Subcutaneous abdominal adipose tissue (tissue), 5 donors: ENCODE measurements around the gene LDLRAD3.

Experiments
- H3K27ac ChIP-seq: one replicate; pipeline ENCODE4 v1.7.0; 2013; ENCODE audit warnings: low read depth, mild to moderate bottlenecking, inconsistent platforms, low read length, moderate library complexity
- H3K27me3 ChIP-seq, 5 donors: one replicate each; pipeline ENCODE4 v1.7.0; 2013; ENCODE audit warnings: low read length in 5 of 5, inconsistent platforms in 1 of 5; ENCODE audit not compliant: control insufficient read depth in 5 of 5, insufficient read depth in 4 of 5
- H3K36me3 ChIP-seq, 5 donors: one replicate each; pipeline ENCODE4 v1.7.0; 2013; ENCODE audit warnings: low read length in 5 of 5; ENCODE audit not compliant: control insufficient read depth in 5 of 5, insufficient read depth in 5 of 5
- H3K4me1 ChIP-seq, 5 donors: one replicate each; pipeline ENCODE4 v1.7.0; 2013; ENCODE audit warnings: low read length in 5 of 5, mild to moderate bottlenecking in 3 of 5, moderate library complexity in 1 of 5; ENCODE audit not compliant: control insufficient read depth in 5 of 5, insufficient read depth in 5 of 5
- H3K4me3 ChIP-seq, 5 donors: one replicate each; pipeline ENCODE4 v1.7.0; 2013; ENCODE audit warnings: low read length in 5 of 5, low read depth in 1 of 5
- H3K9ac ChIP-seq, 5 donors: one replicate each; pipeline ENCODE4 v1.7.0; 2013; ENCODE audit warnings: low read length in 5 of 5, mild to moderate bottlenecking in 4 of 5, moderate library complexity in 3 of 5
- H3K9me3 ChIP-seq, 5 donors: one replicate each; pipeline ENCODE4 v1.7.0; 2013; ENCODE audit warnings: low read length in 5 of 5; ENCODE audit not compliant: control insufficient read depth in 5 of 5
- donor health status: healthy.
- donor health status: healthy.
- donor health status: healthy.
- donor health status: healthy.
- donor health status: healthy.

The LDLRAD3 gene

GRCh38 chr11:36155124-36155561 lies 211.3 kb downstream of the LDLRAD3 start:
- Histone ChIP-seq H3K27me3 (no peaks in the 10 kb centered on the region), H3K27ac (no peak overlapping the region), H3K9ac (no peak overlapping the region), H3K4me1 (peaks cover 2 to 36% (median 20%) of the 10 kb centered on the region in 5 donors), H3K4me3 (no peak overlapping the region), H3K36me3 (no peaks in the 10 kb centered on the region), H3K9me3 (no peaks in the 10 kb centered on the region)

DNA sequence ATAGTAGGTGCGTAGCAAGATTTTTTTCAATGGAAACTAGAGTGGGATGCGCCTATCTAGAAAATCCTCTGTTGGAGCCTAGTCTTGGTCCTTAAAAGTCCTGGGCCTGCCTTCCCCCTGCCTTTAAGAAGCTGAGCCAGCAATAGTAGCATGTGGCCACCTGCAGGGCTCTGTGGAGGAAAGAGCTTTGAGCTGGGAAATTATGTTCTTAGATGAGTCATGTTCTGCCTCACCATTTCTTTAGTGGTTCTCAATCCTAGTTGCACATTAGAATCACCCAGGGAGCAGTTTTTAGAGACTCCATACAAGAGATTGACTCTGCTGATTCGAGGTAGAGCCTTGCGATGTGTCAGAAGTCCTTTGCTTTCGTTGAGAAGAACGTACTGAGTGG lies 211.9 kb downstream of the LDLRAD3 start:
- no peak overlapping the region for H3K27ac ChIP-seq
- H3K9ac ChIP-seq: no peak overlapping the region
- peaks cover 2 to 37% (median 20%) of the 10 kb centered on the region in 5 donors for H3K4me1 ChIP-seq
- no peaks in the 10 kb centered on the region for H3K9me3 ChIP-seq
- H3K4me3 ChIP-seq: no peak overlapping the region
- H3K36me3 ChIP-seq: no peaks in the 10 kb centered on the region
- no peaks in the 10 kb centered on the region for H3K27me3 ChIP-seq

GRCh38 chr11:36156161-36156816 lies 212.4 kb downstream of the LDLRAD3 start:
- Histone ChIP-seq H3K36me3 (no peaks in the 10 kb centered on the region), H3K27ac (no peak overlapping the region), H3K27me3 (no peaks in the 10 kb centered on the region), H3K4me1 (peaks cover 2 to 37% (median 20%) of the 10 kb centered on the region in 5 donors), H3K9ac (peak overlapping the region in 1 of 5 donors; percentile 20), H3K4me3 (no peak overlapping the region), H3K9me3 (no peaks in the 10 kb centered on the region)

GRCh38 chr11:36156817-36157519 lies 213.1 kb downstream of the LDLRAD3 start:
- Histone ChIP-seq H3K4me1 (peaks cover 2 to 36% (median 17%) of the 10 kb centered on the region in 5 donors), H3K36me3 (no peaks in the 10 kb centered on the region), H3K27me3 (no peaks in the 10 kb centered on the region), H3K9ac (peak overlapping the region in 1 of 5 donors; percentile 20), H3K9me3 (no peaks in the 10 kb centered on the region), H3K27ac (no peak overlapping the region), H3K4me3 (no peak overlapping the region)

DNA sequence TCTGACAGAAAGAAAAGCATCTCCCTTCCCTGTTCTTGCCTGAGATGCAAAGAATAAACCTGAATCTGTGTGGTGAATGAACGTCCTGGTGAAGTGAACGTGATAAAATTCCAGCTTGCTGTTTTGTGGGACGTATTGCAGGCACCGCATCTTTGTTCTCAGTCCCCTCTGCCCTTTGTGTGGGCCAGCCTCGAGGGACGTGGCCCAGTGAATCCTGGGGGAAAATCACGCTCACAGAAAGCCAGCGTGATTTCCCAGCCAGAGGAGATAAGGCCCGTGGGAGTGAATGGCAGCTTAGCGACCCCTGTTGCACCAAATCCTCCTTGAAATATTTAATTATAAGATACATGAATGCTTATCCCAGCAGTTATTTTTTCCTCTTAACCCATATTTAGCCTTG lies 216.2 kb downstream of the LDLRAD3 start:
- H3K27me3 ChIP-seq: no peaks in the 10 kb centered on the region
- H3K4me3 ChIP-seq: no peak overlapping the region
- H3K36me3 ChIP-seq: no peaks in the 10 kb centered on the region
- peaks cover 2 to 36% (median 26%) of the 10 kb centered on the region in 5 donors for H3K4me1 ChIP-seq
- H3K9me3 ChIP-seq: no peaks in the 10 kb centered on the region
- no peak overlapping the region for H3K27ac ChIP-seq
- no peak overlapping the region for H3K9ac ChIP-seq

DNA sequence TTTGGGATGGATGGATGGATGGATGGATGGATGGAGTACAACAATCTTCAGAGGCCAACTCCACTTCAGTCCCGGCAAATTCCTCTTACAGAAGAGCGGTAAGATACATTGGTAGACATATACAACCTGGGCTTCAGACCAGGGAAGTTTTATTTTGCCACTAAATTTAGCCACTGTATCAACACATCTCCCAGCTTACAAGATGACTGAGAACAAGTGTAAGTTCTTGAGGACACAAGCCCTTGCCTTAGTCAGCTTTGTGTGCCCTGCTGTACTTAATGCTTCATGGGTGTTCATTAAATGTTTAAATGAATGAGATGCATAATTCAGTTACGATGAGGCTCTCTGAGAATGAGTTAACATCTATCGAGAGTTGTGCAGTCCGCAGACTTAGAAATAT lies 217.7 kb downstream of the LDLRAD3 start:
- H3K4me1 ChIP-seq: peaks cover 2 to 31% (median 23%) of the 10 kb centered on the region in 5 donors
- H3K4me3 ChIP-seq: no peak overlapping the region
- H3K9me3 ChIP-seq: no peaks in the 10 kb centered on the region
- no peaks in the 10 kb centered on the region for H3K27me3 ChIP-seq
- H3K9ac ChIP-seq: no peak overlapping the region
- no peak overlapping the region for H3K27ac ChIP-seq
- no peaks in the 10 kb centered on the region for H3K36me3 ChIP-seq

GRCh38 chr11:36162006-36162882 lies 218.4 kb downstream of the LDLRAD3 start:
- Histone ChIP-seq H3K9ac (no peak overlapping the region), H3K4me1 (peaks cover 0 to 25% (median 17%) of the 10 kb centered on the region in 5 donors), H3K27me3 (no peaks in the 10 kb centered on the region), H3K4me3 (no peak overlapping the region), H3K27ac (no peak overlapping the region), H3K9me3 (no peaks in the 10 kb centered on the region), H3K36me3 (no peaks in the 10 kb centered on the region)

DNA sequence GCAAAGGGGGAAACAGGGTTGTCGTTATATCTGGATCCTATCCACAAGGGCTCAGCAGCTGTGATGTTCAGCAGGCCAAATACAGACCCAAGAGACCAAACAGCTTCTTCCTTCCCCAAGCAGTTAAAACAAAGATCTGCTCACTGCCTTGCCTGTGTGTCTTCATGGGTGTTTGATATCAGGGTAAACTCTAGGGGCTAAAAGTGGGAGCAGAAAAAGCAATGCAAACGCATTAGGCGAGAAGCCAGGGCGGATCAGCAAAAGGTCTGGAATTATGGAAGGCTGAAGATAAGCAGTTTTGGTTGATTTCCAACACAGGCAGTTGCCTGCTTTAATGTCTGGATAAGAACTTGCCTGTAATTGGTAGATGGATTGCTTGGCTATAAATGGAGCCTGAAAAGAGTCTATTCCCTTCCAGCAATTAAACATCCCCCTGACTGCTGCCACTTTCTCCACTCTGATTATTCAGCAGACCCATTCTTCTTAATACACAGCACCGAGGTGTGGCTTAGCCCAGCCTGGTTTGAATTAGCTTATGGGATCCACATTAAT lies 219.1 kb downstream of the LDLRAD3 start:
- no peaks in the 10 kb centered on the region for H3K9me3 ChIP-seq
- no peak overlapping the region for H3K4me3 ChIP-seq
- no peaks in the 10 kb centered on the region for H3K36me3 ChIP-seq
- H3K4me1 ChIP-seq: peaks cover 0 to 25% (median 17%) of the 10 kb centered on the region in 5 donors
- H3K9ac ChIP-seq: no peak overlapping the region
- H3K27me3 ChIP-seq: no peaks in the 10 kb centered on the region
- no peak overlapping the region for H3K27ac ChIP-seq

DNA sequence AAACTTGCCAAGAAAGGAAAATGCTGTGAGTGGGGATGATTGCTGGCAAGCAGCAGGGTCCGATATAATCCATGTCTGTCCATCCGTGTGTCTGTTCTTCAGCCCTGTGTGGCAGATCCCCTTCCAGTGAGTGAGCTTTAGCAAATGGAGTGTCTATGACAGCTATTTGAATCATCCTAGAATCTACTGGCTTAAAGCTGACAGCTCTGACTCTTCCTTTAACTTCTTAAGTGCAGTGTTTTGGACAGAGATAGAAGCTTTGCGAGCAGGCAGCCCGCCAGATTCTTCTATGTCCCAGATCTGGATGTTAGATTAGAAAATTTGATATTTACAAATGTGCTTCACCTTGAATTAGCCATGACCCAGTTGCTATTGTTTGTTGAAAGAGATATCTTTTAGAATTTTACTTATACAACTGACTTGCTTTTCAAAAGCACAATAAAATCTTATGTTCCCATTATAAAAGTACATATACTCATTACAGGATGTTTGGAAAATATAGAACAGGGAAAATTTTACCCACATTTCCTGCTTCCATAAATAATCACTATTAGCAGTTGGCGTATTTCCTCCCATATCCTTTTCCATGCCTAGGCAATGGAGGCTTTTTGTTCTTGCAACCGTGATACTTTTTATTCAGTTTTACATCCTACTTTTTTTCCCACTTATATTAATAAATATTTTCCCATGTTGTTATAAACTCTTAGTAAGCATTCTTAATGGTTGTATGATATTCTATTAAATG lies 220.8 kb downstream of the LDLRAD3 start:
- Histone ChIP-seq H3K27me3 (no peaks in the 10 kb centered on the region), H3K4me1 (peaks cover 0 to 25% (median 17%) of the 10 kb centered on the region in 5 donors), H3K36me3 (no peaks in the 10 kb centered on the region), H3K4me3 (no peak overlapping the region), H3K9me3 (no peaks in the 10 kb centered on the region), H3K27ac (no peak overlapping the region), H3K9ac (no peak overlapping the region)
